Adrenal gland (tissue), 5 donors: Measurements from ENCODE around the gene SOX21.

Experiments used
- POLR2A ChIP-seq, 2 donors: fragments of 450-650 bp; IDR thresholded peaks; one replicate each; pipeline ENCODE4 v1.6.1; 2017; ENCODE audit warnings: antibody characterized with exemption in 2 of 2, mild to moderate bottlenecking in 2 of 2, moderate library complexity in 1 of 2
- TF ChIP-seq, protein P1 (sequence below), 6 experiments: fragments of 450-650 bp in 4 of 6; fragments of 200-600 bp in 2 of 6; sonication (generic) in 1 of 6; IDR thresholded peaks; 1 replicate in 5 of 6; 2 replicates in 1 of 6; pipeline versions ENCODE4 v1.5.1 to v1.8.0; 2016 to 2021; ENCODE audit warnings: antibody characterized with exemption in 6 of 6, mild to moderate bottlenecking in 2 of 6, moderate library complexity in 1 of 6
- donor health status: DM: no; HTN: no; CAD: no.

GRCh38 chr13:94703721-94704314 lies 8.5 kb downstream of the SOX21 start:
- TF ChIP-seq, protein P1, sequence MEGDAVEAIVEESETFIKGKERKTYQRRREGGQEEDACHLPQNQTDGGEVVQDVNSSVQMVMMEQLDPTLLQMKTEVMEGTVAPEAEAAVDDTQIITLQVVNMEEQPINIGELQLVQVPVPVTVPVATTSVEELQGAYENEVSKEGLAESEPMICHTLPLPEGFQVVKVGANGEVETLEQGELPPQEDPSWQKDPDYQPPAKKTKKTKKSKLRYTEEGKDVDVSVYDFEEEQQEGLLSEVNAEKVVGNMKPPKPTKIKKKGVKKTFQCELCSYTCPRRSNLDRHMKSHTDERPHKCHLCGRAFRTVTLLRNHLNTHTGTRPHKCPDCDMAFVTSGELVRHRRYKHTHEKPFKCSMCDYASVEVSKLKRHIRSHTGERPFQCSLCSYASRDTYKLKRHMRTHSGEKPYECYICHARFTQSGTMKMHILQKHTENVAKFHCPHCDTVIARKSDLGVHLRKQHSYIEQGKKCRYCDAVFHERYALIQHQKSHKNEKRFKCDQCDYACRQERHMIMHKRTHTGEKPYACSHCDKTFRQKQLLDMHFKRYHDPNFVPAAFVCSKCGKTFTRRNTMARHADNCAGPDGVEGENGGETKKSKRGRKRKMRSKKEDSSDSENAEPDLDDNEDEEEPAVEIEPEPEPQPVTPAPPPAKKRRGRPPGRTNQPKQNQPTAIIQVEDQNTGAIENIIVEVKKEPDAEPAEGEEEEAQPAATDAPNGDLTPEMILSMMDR (IDR thresholded peaks at IDR 0.05), result no peak
- TF ChIP-seq POLR2A (IDR thresholded peaks at IDR 0.05), result no peak
